Mesendoderm (in vitro differentiated cells): ENCODE data around the gene FBRSL1.

ENCODE experiments used
- DNase-seq: peaks from one replicate; pipeline ENCODE4 v3.0.0; 2013
- H2AK5ac ChIP-seq: 2 replicates; pipeline ENCODE4 v1.6.1; 2013; ENCODE audit warnings: low read length, inconsistent platforms
- H2BK120ac ChIP-seq: 2 replicates; pipeline ENCODE4 v1.6.1; 2013; ENCODE audit warnings: low read depth, mild to moderate bottlenecking, low read length, moderate library complexity, mixed read lengths
- H2BK15ac ChIP-seq: replicated peaks from 2 replicates; pipeline ENCODE4 v1.6.1; 2013; ENCODE audit warnings: low read depth, mild to moderate bottlenecking, moderate library complexity
- H2BK5ac ChIP-seq: 2 replicates; pipeline ENCODE4 v1.6.1; 2013; ENCODE audit warnings: low read length, inconsistent platforms
- H3K18ac ChIP-seq: 2 replicates; pipeline ENCODE4 v1.6.1; 2013; ENCODE audit warnings: mild to moderate bottlenecking, low read length, mixed read lengths
- H3K23ac ChIP-seq: one replicate; pipeline ENCODE4 v1.6.1; 2013; ENCODE audit warnings: low read length
- H3K27ac ChIP-seq: 2 replicates; pipeline ENCODE4 v1.5.1; 2013; ENCODE audit warnings: low read depth, mild to moderate bottlenecking, inconsistent platforms, low read length, moderate library complexity
- H3K27me3 ChIP-seq: 2 replicates; pipeline ENCODE4 v1.6.1; 2013; ENCODE audit warnings: low read length, control low read depth, mild to moderate bottlenecking, inconsistent platforms; ENCODE audit not compliant: insufficient read depth, poor library complexity
- H3K36me3 ChIP-seq: 2 replicates; pipeline ENCODE4 v1.6.1; 2013; ENCODE audit warnings: low read length, inconsistent platforms; ENCODE audit not compliant: control insufficient read depth, insufficient read depth
- H3K4ac ChIP-seq: one replicate; pipeline ENCODE4 v1.6.1; 2013; ENCODE audit warnings: low read depth, mild to moderate bottlenecking, low read length, moderate library complexity
- H3K4me1 ChIP-seq: 2 replicates; pipeline ENCODE4 v1.6.1; 2013; ENCODE audit warnings: low read depth, low read length, inconsistent platforms; ENCODE audit not compliant: control insufficient read depth
- H3K4me2 ChIP-seq: 2 replicates; pipeline ENCODE4 v1.6.1; 2013; ENCODE audit warnings: low read length
- H3K4me3 ChIP-seq: 2 replicates; pipeline ENCODE4 v1.5.1; 2013; ENCODE audit warnings: mild to moderate bottlenecking, low read length
- H3K56ac ChIP-seq: one replicate; pipeline ENCODE4 v1.6.1; 2013; ENCODE audit warnings: low read length
- H3K79me1 ChIP-seq: 2 replicates; pipeline ENCODE4 v1.6.1; 2013; ENCODE audit warnings: low read length, inconsistent platforms
- H3K79me2 ChIP-seq: 2 replicates; pipeline ENCODE4 v1.6.1; 2013; ENCODE audit warnings: mild to moderate bottlenecking, low read length; ENCODE audit not compliant: control insufficient read depth, insufficient read depth
- H3K9ac ChIP-seq: 2 replicates; pipeline ENCODE4 v1.6.1; 2013; ENCODE audit warnings: low read length, inconsistent platforms
- H4K5ac ChIP-seq: one replicate; pipeline ENCODE4 v1.6.1; 2013; ENCODE audit warnings: low read length
- H4K8ac ChIP-seq: one replicate; pipeline ENCODE4 v1.6.1; 2013; ENCODE audit warnings: low read depth, mild to moderate bottlenecking, control low read depth, low read length, moderate library complexity
- WGBS: extraction: QIAGEN DNeasy Blood & Tissue Kit; methylation state at CpG from one replicate; pipeline ENCODE4 v1.1.7; 2013; ENCODE audit warnings: low lambda C conversion rate, missing lambda C conversion rate; ENCODE audit not compliant: insufficient coverage; ENCODE audit errors: extremely low coverage; 5-methylcytosine and 5-hydroxymethylcytosine counted together

The FBRSL1 gene

GRCh38 chr12:132514838-132515237 is 24.9 kb downstream of the FBRSL1 start:
- no peak overlapping the region for H4K8ac ChIP-seq
- H3K79me2 ChIP-seq: no peaks in the 10 kb centered on the region
- no peaks in the 10 kb centered on the region for H3K4me1 ChIP-seq
- no peak overlapping the region for H3K4me3 ChIP-seq
- H3K4me2 ChIP-seq: no peak overlapping the region
- H3K27me3 ChIP-seq: no peaks in the 10 kb centered on the region
- WGBS: no CpG with 5 or more reads among the region's 5 CpGs
- no peak overlapping the region for H3K27ac ChIP-seq
- no peaks in the 10 kb centered on the region for H3K79me1 ChIP-seq
- no peaks in the 10 kb centered on the region for H3K36me3 ChIP-seq
- H3K23ac ChIP-seq: no peak overlapping the region
- no peak overlapping the region for H3K18ac ChIP-seq
- no peak overlapping the region for H3K56ac ChIP-seq
- no peak overlapping the region for H3K9ac ChIP-seq
- no peak overlapping the region for H2BK120ac ChIP-seq
- no peak overlapping the region for H4K5ac ChIP-seq
- no peak overlapping the region for H2BK15ac ChIP-seq
- no peak overlapping the region for H2AK5ac ChIP-seq
- H3K4ac ChIP-seq: no peak overlapping the region
- peak; percentile 46 for DNase-seq
- no peak overlapping the region for H2BK5ac ChIP-seq

- H2BK15ac ChIP-seq: no peak overlapping the region
- no CpG with 5 or more reads among the region's 18 CpGs for WGBS
- H3K4ac ChIP-seq: no peak overlapping the region
- no peak overlapping the region for H3K9ac ChIP-seq
- H3K18ac ChIP-seq: no peak overlapping the region
- H3K56ac ChIP-seq: no peak overlapping the region
- H3K23ac ChIP-seq: no peak overlapping the region
- H3K4me1 ChIP-seq: no peaks in the 10 kb centered on the region
- H3K79me1 ChIP-seq: no peaks in the 10 kb centered on the region
- H2BK120ac ChIP-seq: no peak overlapping the region
- H3K27me3 ChIP-seq: no peaks in the 10 kb centered on the region
- H3K4me2 ChIP-seq: no peak overlapping the region
- no peak overlapping the region for H2AK5ac ChIP-seq
- no peak overlapping the region for H4K5ac ChIP-seq
- H4K8ac ChIP-seq: no peak overlapping the region
- H3K27ac ChIP-seq: no peak overlapping the region
- H3K4me3 ChIP-seq: no peak overlapping the region
- DNase-seq: no peak
- no peaks in the 10 kb centered on the region for H3K79me2 ChIP-seq
- H2BK5ac ChIP-seq: no peak overlapping the region
- H3K36me3 ChIP-seq: no peaks in the 10 kb centered on the region
Measured at GRCh38 chr12:132516095-132517012, 26.4 kb downstream of the FBRSL1 start.

GRCh38 chr12:132517013-132517739 is 27.2 kb downstream of the FBRSL1 start:
- no peak overlapping the region for H3K56ac ChIP-seq
- H3K27me3 ChIP-seq: no peaks in the 10 kb centered on the region
- no peak overlapping the region for H3K4me3 ChIP-seq
- WGBS: no CpG with 5 or more reads among the region's 19 CpGs
- H2BK120ac ChIP-seq: no peak overlapping the region
- H3K23ac ChIP-seq: no peak overlapping the region
- H3K18ac ChIP-seq: no peak overlapping the region
- H3K9ac ChIP-seq: no peak overlapping the region
- H3K4ac ChIP-seq: no peak overlapping the region
- no peak overlapping the region for H4K5ac ChIP-seq
- H3K4me2 ChIP-seq: no peak overlapping the region
- no peak overlapping the region for H2BK5ac ChIP-seq
- H3K36me3 ChIP-seq: no peaks in the 10 kb centered on the region
- no peaks in the 10 kb centered on the region for H3K4me1 ChIP-seq
- H3K79me1 ChIP-seq: no peaks in the 10 kb centered on the region
- no peak overlapping the region for H2BK15ac ChIP-seq
- no peak for DNase-seq
- no peak overlapping the region for H4K8ac ChIP-seq
- no peak overlapping the region for H2AK5ac ChIP-seq
- no peak overlapping the region for H3K27ac ChIP-seq
- H3K79me2 ChIP-seq: no peaks in the 10 kb centered on the region

DNA sequence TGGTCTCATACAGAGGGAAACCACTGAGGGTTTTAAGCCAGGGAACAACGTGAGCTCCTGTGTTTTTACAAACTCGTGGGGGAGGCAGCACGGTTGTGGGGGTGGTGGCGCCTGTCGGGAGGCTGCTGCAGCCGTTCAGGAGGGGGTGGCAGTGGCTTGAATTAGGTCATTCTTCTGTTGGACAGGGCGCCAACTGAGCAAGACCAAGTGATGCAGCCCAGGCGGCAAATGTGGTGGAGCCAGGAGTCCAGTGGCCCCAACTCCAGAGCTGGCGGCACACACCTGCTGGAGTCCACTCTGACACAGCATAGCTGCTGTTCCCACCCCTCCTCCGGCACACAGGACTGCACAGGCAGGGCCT is 27.8 kb downstream of the FBRSL1 start:
- no CpG with 5 or more reads among the region's 10 CpGs for WGBS
- no peak overlapping the region for H4K5ac ChIP-seq
- H3K56ac ChIP-seq: no peak overlapping the region
- H3K18ac ChIP-seq: no peak overlapping the region
- no peaks in the 10 kb centered on the region for H3K36me3 ChIP-seq
- H3K9ac ChIP-seq: no peak overlapping the region
- H3K4me2 ChIP-seq: no peak overlapping the region
- no peak for DNase-seq
- no peak overlapping the region for H2BK15ac ChIP-seq
- H3K27me3 ChIP-seq: no peaks in the 10 kb centered on the region
- no peak overlapping the region for H2AK5ac ChIP-seq
- H3K4me1 ChIP-seq: no peaks in the 10 kb centered on the region
- H4K8ac ChIP-seq: no peak overlapping the region
- H3K4me3 ChIP-seq: no peak overlapping the region
- H3K79me2 ChIP-seq: no peaks in the 10 kb centered on the region
- H3K4ac ChIP-seq: no peak overlapping the region
- H3K23ac ChIP-seq: no peak overlapping the region
- H3K27ac ChIP-seq: no peak overlapping the region
- H2BK120ac ChIP-seq: no peak overlapping the region
- no peaks in the 10 kb centered on the region for H3K79me1 ChIP-seq
- H2BK5ac ChIP-seq: no peak overlapping the region

DNA sequence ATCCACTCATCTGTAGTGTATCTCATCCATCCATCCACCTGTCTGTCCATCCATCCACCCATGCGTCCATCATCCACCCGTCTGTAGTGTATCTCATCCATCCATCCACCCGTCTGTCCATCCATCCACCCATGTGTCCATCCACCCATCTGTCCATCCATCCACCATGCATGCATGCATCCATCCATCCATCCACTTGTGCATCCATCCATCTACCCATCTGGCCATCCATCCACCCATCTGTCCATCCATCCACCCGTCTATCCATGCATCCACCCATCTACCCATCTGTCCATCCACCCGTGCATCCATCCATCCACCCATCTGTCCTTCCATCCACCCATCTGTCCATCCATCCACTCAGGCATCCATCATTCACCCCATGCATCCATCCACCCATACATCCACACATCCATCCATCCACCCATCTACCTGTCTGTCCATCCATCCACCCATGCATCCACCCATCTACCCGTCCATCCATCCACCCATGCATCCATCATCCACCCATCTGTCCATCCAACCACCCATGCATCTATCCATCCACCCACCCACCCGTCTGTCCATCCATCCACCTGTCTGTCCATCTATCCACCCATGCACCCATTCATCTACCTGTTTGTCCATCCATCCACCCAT is 28.5 kb downstream of the FBRSL1 start:
- DNase-seq: no peak
- no peak overlapping the region for H3K18ac ChIP-seq
- H3K79me2 ChIP-seq: no peaks in the 10 kb centered on the region
- no peak overlapping the region for H3K4ac ChIP-seq
- no peak overlapping the region for H3K23ac ChIP-seq
- WGBS: no CpG with 5 or more reads among the region's 7 CpGs
- H2BK5ac ChIP-seq: no peak overlapping the region
- no peak overlapping the region for H4K8ac ChIP-seq
- no peak overlapping the region for H2BK120ac ChIP-seq
- no peak overlapping the region for H3K9ac ChIP-seq
- no peaks in the 10 kb centered on the region for H3K36me3 ChIP-seq
- H4K5ac ChIP-seq: no peak overlapping the region
- H3K4me3 ChIP-seq: no peak overlapping the region
- no peaks in the 10 kb centered on the region for H3K79me1 ChIP-seq
- no peaks in the 10 kb centered on the region for H3K4me1 ChIP-seq
- H2BK15ac ChIP-seq: no peak overlapping the region
- no peak overlapping the region for H3K27ac ChIP-seq
- H3K4me2 ChIP-seq: no peak overlapping the region
- no peak overlapping the region for H2AK5ac ChIP-seq
- no peaks in the 10 kb centered on the region for H3K27me3 ChIP-seq
- H3K56ac ChIP-seq: no peak overlapping the region
